HG02610 (cell line): Measurements from ENCODE around the gene CCDC122.

Source experiments
- ATAC-seq: cut with Tn5 transposase; IDR thresholded peaks from one replicate; pipeline ENCODE4 v1.9.1; 2021; ENCODE audit warnings: mild to moderate bottlenecking, moderate library complexity; ENCODE audit not compliant: unreplicated experiment

CCDC122 gene

GRCh38 chr13:43805071-43805468, 74.5 kb downstream of the CCDC122 start:
- no peak for ATAC-seq

GRCh38 chr13:43804461-43805070, 75.0 kb downstream of the CCDC122 start:
- ATAC-seq, result no peak

GRCh38 chr13:43802511-43802910, 77.0 kb downstream of the CCDC122 start:
- no peak for ATAC-seq

GRCh38 chr13:43800828-43801227, 78.7 kb downstream of the CCDC122 start:
- no peak for ATAC-seq

GRCh38 chr13:43799191-43799590, 80.3 kb downstream of the CCDC122 start:
- ATAC-seq, result no peak

- ATAC-seq, result no peak
Measured at GRCh38 chr13:43797869-43798268, 81.7 kb downstream of the CCDC122 start.

GRCh38 chr13:43797159-43797558, 82.4 kb downstream of the CCDC122 start:
- no peak for ATAC-seq

GRCh38 chr13:43794416-43794815, 85.1 kb downstream of the CCDC122 start:
- ATAC-seq, result no peak

- ATAC-seq, result no peak
Measured at GRCh38 chr13:43792076-43792881, 87.3 kb downstream of the CCDC122 start.

GRCh38 chr13:43787997-43788396, 91.5 kb downstream of the CCDC122 start:
- no peak for ATAC-seq

GRCh38 chr13:43787518-43787891, 92.0 kb downstream of the CCDC122 start:
- no peak for ATAC-seq

- ATAC-seq, result no peak
Measured at GRCh38 chr13:43786766-43787517, 92.6 kb downstream of the CCDC122 start, which contains the start of gene ENOX1. ENOX1 (minus strand) TSS chr13:43786972.

- no peak for ATAC-seq
Measured at GRCh38 chr13:43786472-43786765, 93.1 kb downstream of the CCDC122 start.
